HG02970 (cell line): ENCODE results near the gene ADCK2.
"Not testable (repeated sequence)": the region's sequence is repeated elsewhere in the genome, so short reads cannot be mapped to it uniquely, and the experiment has no call there.

Source experiments
- ATAC-seq: cut with Tn5 transposase; IDR thresholded peaks from one replicate; pipeline ENCODE4 v1.9.1; 2021; ENCODE audit warnings: mild to moderate bottlenecking, moderate library complexity, moderate number of reproducible peaks; ENCODE audit not compliant: unreplicated experiment, low FRiP score

The ADCK2 gene, protein sequence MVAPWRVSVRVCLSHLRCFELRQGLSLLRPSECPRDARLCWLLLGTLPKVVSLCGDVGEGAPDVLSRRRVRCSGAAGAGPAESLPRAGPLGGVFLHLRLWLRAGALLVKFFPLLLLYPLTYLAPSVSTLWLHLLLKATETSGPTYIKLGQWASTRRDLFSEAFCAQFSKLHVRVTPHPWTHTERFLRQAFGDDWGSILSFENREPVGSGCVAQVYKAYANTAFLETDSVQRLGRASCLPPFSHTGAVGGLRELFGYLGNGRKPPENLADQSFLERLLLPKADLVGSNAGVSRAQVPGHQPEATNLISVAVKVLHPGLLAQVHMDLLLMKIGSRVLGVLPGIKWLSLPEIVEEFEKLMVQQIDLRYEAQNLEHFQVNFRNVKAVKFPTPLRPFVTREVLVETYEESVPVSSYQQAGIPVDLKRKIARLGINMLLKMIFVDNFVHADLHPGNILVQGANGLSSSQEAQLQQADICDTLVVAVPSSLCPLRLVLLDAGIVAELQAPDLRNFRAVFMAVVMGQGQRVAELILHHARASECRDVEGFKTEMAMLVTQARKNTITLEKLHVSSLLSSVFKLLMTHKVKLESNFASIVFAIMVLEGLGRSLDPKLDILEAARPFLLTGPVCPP

DNA sequence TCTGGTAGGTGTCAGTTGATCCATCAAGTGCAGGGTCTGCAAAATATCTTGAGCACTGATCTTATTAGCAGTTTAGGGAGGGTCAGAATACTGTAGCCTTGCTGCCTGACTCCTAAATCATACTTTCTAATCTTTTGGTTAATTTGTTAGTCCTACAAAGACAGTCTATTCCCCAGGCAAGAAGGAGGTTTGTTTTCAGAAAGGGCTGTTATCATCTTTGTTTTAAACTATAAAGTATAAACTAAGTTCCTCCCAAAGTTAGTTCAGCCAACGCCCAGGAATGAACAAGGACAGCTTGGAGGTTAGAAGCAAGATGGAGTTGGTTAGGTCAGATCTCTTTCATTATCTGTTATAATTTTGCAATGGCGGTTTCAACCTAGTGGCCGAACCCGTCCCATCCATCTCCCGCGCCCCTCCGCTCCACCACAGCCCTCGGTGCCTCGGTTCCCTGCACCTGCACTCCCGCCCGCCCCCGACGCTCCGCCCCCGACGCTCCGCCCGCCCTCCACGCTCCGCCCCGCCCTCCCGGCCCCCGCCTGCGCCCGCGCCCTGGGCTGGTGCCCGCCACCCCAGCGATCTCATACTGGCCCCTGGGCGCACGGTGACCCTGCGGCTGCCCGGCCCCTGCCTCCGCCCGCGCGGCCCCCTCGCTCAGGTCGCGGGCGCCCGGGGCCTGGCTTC, at the start of gene ADCK2:
Gene ADCK2, plus strand, starts transcription at position 564 of the 681 bp plus-strand sequence. CDS start 386 bp downstream, outside the sequence.
- no peak for ATAC-seq

DNA sequence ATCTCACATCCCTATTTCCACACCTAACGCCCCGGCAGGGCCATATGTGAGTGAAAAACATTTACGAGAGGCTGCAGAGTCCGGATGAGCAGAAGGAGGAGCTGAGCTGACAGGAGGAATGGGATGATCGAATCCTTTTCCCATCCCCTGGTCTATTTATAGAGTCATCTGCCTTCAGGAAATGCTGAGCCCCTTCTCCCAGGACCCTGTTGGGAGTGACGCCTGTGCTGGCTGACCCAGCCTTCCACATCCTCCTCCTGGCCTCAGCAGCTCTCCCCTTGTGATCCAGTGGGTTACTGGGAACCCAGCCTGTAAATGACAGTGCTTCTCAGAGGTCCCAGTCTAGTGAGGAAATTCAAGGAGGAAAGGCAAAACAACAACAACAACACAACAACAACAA, 48.8 kb upstream of the ADCK2 start:
- ATAC-seq = no peak

DNA sequence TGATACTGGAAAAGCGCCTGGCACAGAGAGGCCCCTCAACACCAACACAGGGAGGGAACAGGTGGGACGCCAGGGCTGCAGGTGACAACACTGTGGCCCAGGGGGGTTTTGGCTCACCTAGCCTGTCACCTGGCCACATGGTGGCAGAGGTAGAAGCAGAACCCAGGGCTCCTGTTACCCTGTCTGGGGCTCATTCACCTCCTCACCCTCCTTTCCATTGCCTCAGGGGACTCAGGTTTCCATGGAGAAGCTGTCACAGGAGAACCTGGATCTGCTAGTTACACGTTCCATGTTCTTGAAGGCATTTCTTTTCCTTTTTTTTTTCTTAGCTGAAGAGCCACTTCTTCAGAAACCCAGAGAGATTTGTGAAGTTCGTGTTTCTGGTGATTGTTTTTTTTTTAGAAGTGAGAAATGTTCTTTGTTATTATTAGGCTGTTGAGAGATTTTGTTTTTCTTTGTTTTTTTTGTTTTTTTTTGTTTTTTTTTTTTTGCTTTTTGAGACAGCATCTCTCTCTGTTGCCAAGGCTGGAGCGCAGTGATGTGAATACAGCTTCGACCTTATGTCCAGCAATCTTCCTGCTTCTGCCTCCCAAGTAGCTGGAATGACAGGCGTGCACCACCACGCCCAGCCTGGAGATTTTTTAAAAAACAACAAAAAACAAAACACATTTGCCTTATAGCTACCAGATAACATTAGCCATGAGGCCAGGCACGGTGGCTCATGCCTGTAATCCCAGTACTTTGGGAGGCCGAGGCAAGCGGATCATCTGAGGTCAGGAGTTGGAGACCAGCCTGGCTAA, 48.2 kb upstream of the ADCK2 start:
- ATAC-seq = no peak

DNA sequence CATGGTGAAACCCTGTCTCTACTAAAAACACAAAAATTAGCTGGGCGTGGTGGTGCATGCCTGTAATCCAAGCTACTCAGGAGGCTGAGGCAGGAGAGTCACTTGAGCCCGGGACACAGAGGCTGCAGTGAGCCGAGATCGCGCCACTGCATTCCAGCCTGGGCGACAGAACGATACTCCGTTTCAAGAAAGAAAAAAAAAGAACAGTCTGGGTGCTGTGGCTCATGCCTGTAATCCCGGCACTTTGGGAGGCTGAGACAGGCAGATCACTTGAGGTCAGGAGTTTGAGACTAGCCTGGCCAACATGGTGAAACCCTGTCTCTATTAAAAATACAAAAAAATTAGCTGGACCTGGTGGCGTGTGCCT, 47.6 kb upstream of the ADCK2 start:
- not testable (repeated sequence) for ATAC-seq

DNA sequence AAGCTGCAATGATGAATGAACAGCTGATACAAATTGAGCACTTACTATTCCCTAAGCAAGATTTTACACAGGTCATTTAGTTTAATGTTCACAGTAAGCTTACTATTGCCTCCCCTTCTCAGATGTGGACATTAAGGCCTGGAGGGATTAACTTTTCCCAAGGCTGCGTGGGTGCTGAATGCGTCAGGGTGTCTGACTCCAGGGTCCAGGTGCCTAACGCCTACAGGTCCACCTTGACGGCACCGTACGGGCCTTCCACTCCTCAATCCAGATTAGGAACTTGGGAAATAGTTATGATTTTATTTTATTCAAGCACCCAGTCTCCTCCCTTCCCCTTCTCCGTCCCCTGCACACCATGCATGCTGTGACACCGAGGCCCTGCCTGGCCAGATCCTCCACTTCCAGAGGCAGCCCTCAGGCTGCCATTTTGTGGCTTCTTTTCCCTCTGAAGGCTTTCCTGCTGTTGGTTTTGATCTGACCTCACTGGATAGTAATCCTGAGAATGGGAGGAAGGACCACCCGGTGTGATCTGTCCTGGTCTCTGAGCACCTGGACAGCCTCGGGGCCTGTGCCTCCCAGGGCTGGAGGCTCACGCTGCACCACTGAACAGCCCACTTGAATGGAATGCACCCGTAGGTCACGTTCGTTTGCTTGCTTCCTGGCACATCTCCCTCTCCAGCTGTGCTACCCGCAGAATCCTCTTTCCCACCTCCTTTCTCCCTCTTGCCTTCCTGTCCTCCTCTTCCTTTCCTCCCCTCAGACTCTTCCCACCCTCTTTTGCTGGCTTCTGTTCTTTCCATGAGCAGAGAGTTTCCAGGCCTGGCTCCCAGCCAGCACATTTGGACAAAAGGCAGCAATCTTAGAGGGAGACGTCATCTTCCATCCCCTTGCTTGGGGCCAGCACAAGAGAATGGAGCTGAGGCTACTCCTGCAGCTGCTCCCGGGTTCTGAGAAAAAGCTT, 46.6 kb upstream of the ADCK2 start:
- ATAC-seq = no peak

DNA sequence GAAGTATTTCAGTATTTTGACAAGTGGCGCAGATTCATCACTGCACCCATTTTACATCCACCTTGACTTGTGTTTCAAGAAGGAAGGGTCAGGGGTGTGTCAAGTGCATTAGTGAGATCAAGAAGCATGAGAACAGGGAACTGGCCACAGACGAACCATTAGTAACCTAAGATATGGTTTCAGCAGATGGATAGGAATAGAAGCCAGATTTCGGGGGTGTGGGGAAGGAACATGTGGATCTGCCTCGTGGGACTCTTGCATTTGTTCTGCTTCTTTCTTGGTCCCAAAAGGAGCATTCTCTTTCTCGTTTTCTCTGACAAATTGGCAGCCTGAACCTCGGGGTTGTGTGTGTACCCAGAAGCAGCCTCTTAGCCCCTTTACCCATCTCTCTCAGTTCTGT, 41.7 kb upstream of the ADCK2 start:
- no peak for ATAC-seq

DNA sequence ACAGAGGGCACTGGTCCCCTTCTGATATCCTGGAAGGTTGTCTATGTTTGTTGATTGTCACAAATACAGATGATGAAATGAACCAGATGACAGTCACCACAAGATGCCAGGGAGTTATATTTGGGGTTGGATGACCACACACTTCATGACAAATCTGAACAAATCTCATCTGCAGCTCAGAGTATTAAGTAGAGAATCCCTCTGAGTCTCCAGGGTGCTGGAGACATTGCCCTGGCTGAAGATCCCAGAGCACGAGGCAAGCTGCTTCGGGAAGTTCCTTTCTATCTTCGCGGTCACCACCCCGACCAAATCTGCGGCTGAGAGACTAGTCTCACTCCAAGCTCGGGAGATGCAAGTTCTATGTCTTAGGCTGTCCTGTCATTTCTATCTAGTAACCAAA, 41.1 kb upstream of the ADCK2 start:
- ATAC-seq = no peak

DNA sequence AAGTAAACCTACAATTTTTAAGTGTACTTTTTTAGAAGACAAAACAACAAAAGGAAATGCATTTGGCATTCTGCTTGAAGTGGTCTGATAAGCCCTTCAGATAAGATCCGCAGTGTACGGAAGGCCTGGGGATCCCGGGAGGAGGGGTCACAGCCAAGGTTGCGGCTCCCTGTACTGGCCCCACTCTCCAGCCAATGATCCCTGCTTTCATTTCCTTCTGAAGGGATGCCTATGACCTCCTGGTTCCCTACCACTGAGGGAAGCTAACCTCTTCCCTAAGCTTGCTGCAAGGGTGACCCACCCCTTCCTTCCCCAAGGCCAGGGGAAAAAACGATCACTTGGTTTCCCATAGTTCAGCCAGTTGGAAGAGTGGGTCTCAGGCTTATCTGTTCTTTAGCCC, 37.4 kb upstream of the ADCK2 start:
- ATAC-seq = no peak

DNA sequence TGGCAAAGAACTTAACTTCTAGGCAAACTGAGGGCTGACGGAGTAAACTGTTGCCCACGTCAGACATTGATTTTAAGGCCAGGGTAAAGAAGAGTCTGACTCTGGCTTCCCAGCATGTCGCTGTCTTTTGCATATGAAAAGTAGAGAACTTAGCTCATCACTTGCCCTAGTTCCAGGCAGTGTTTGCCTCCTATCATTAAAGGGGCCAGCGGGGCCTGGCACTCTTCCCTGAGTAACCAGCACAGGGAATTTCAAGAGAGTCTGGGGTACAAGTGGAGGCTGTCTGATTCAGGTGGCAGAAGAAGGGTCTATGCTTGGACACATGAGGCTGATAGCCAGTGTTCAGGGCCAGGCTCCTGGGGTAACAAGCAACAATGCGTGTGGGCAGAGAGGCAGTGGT, 36.9 kb upstream of the ADCK2 start:
- ATAC-seq = no peak

DNA sequence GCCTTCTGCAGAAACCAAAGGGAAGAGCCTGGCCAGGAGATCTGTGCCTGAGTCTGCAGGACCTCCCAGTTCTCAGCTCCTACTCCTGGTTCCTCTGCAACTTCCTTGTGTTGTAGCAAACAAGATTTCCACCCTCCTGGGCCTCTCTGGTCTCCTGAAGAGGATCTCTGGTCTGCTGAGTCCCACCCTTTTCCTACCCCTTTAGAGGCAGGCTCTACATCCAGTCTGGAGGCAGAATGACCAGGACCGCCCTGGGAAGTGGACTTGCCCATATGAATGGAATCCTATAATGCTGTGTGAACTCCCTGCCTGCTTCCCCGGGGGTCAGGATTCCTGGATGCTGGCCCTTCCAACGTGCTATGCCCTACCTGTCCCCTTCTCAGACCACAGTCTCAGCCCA, 35.3 kb upstream of the ADCK2 start:
- no peak for ATAC-seq

DNA sequence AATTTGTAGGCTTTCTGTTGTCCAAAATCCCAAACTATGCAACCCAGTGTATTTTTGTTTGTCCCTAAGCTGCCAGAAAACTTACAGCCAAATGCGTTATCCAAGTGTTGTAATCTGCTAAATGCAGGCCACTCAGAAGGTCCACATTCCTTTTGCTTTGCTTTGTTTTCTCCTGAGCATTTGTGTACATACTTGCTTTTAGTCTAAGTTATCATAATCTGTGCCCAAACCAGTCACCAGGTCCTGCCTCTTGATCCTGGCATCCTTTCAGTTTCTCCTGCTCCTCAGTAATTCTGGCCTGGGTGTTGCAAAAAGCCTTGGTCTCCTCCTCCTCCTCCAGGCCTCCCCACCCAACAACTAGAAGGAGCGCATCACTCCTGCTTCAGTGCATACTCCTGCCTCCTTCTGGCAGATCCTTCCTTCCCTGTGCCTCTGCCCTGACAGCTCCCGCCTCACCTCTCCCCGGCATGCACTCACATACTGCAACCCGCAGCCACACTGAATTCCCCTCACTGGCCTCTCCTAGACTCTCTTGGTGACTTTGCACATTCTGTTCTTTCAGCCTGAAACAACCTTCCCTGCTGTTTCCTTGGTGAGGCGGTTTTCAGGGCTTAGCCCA, 34.5 kb upstream of the ADCK2 start:
- no peak for ATAC-seq

DNA sequence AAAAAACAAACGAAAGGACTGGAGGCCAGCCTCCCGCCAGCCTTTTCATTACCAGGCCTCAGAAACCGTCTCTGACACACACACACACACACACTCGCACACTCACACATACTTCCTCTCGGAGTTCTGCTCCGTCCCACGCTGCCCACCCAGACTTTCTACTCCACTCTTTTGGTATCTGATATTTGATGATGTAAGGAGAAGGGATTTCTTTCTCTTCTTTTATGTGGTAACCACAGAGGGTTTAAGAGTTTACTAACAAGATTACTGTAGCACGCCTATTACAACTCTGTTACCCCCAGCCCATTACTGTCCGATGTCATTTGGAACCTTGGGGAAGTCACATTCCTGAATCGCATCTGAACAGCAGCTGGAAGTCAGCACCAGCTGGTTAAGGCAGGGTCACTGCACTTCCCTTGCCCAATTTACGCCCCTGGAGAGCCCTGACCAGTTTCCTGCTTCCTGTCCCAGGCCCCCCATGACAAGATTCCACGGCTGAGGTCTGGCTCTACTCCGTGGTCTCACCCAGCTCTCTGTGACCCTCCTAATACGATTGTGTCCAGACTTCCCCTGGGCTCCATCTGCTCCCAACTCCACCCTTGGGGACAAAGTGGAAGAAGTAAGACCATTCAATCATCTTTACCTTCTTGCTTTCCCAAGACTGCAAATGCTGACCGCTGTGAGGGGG, 33.2 kb upstream of the ADCK2 start:
- no peak for ATAC-seq

DNA sequence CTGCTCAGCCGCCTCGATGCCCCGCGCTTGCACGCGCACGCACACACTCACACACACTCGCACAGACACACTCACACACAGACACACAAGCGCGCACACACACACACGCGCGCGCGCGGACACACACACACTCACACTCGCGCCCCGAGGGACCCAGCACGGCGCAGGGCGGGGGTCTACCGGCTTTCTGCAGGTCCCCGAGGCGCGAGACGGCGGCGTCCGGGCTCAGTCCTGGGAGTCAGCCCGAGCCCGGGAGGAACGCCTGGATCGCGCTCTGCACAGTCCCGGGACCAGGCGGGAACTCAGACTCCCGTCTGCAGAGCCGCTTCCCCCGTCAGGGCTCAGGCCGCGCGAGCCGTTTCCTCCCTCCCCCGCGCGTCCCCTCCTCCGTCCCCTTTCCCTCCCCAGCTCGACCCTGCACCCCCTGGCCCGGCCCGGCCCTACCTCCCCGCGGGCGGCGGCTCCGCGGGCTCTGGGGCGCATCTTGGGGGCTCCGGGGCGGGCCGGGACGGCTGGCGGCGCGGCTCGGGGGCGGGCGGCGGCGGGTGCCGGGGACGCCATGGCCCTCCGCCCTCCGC, 32.6 kb upstream of the ADCK2 start:
- no peak for ATAC-seq

DNA sequence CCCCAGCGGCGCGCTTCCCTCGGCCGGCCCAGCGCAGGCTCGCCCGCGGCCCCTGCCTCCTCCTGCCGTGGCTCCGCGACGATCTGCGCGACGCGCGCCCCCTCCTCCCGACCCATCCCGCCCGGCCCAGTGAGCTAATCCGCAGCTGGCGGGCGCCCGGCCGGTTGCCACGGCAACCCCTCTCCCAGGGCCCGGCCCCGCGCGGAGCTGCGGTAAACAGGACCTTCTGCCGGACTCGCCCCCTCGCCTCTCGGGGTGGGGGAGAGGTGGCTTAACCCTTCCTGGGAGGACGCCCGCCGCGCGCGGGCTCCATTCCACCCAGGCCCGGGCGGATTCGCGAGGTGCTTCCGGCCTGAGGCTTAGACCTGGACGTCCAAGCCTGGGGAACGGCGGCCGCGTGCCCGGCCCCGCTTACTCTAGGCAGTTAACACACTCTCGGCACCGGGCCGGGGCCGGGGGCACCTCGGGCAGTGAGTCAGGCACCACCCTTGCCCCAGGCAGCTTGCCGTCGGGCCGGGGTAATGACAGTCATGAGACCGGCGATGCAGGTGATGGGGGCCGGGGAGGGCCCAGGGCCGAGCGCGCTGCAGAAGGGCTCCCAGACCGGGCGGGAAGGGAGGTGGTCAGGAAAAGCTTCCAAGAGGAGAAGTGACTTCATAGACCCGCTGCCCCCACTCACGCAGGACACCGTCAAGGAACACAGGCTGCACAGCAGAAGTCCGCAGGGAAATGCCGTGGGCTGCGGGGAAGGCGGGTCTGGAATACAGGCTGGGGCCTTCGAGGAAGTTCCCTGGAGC, 31.8 kb upstream of the ADCK2 start, which contains the start of gene DENND2A:
Gene DENND2A, minus strand, starts transcription at position 87 of the 797 bp plus-strand sequence. CDS start 38,416 bp downstream, outside the sequence.
- ATAC-seq = no peak

DNA sequence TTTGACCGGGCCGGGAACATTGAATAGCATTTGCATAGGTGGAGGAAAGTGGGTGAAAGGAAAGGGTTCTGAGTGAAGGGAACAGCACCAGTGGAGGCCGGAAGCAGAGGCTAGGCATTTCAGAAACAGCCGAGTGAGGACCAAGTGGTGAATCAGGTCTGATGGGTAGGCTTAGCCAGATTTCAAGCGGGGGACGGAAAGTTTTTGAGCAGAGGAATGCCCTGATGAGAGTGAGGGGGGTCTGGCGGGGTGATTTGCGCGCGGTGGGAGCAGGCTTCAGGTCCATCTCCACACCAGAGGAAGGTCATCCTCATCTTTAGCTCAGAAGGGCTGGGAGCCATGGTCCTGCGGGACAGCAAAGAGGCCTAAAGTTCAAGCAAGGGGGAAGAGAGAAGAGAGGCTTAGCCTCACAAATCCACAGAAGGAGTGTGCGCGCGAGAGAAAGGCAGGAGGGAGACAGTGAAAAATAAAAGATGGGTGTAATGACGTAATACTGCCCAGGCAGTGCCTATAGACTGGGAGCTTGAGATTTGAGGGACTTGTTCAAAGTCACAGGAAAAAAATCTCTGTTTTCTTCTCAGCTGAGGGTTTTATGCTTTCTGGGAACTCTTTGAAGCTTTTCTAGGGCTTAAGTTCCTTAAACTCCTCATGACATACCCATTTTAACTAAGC, 31.1 kb upstream of the ADCK2 start:
- ATAC-seq = no peak

DNA sequence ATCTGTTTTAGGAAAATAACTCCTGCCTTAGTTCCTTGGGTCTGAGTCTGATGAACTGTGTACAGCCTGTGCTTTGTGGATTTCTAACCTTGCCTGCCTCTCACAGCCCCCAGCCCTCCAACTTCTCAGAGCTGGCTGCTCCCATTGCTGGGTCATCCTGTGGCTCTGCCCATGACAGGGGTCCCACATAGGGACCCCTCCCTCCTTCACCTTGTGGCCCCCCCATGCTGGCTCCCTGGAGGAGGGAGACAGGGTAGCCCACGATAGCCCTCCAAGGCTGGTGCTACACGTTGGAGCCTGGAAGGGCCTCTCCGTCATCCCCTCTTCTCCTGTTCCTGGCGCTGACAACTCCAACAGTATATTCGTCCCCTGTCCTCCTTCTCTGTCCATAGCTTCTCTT, 29.3 kb upstream of the ADCK2 start:
- ATAC-seq = no peak

DNA sequence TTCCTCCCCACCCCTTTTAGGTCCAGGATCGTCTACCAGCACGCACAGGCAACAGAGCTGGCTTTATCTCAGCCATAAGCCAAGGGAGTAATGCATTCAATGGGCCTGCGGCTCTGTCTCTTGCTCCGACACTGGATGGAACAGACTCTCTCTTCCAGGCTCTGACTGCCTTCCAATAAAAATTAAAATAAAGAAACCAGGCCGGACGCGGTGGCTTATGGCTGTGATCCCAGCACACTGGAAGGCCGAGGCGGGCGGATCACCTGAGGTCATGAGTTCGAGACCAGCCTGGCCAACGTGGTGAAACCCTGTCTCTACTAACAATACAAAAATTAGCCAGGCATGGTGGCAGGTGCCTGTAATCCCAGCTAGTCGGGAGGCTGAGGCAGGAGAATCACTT, 28.0 kb upstream of the ADCK2 start:
- not testable (repeated sequence) for ATAC-seq
